GM06990 (cell line): ENCODE measurements around the gene ALG1L2.
"Not testable (repeated sequence)": the region's sequence is repeated elsewhere in the genome, so short reads cannot be mapped to it uniquely, and the experiment has no call there.

Experiments
- DNase-seq: peaks from one replicate; pipeline ENCODE4 v3.0.0-alpha.2; 2011; ENCODE audit not compliant: insufficient read length; ENCODE audit errors: extremely low read depth
- H3K27me3 ChIP-seq: replicated peaks from 2 replicates; pipeline ENCODE4 v1.6.0; 2011; ENCODE audit warnings: low read length; ENCODE audit not compliant: control insufficient read depth, insufficient read depth
- H3K36me3 ChIP-seq: 2 replicates; pipeline ENCODE4 v1.5.1; 2011; ENCODE audit warnings: low read length; ENCODE audit not compliant: control insufficient read depth, insufficient read depth
- H3K4me3 ChIP-seq: replicated peaks from 2 replicates; pipeline ENCODE4 v1.5.1; 2011; ENCODE audit warnings: low read depth, mild to moderate bottlenecking, control low read depth, low read length
- CTCF ChIP-seq: IDR thresholded peaks from 2 replicates; pipeline ENCODE4 v1.5.1; 2011; ENCODE audit warnings: low read length, control low read depth, mild to moderate bottlenecking, inconsistent platforms; ENCODE audit not compliant: insufficient read depth, poor library complexity, severe bottlenecking

Gene ALG1L2

GRCh38 chr3:130059162-130059561 is 22.5 kb upstream of the ALG1L2 start:
- DNase-seq, H3K36me3 ChIP-seq, H3K27me3 ChIP-seq, H3K4me3 ChIP-seq: not testable (repeated sequence)

GRCh38 chr3:130073582-130073981 is 8.0 kb upstream of the ALG1L2 start:
- TF ChIP-seq CTCF: no peak
- H3K27me3 ChIP-seq: no peaks in the 10 kb centered on the region
- DNase-seq: no peak

GRCh38 chr3:130077636-130078035 is 4.0 kb upstream of the ALG1L2 start:
- DNase-seq: no peak
- Histone ChIP-seq H3K4me3 (no peak overlapping the region), H3K27me3 (no peaks in the 10 kb centered on the region), H3K36me3 (no peaks in the 10 kb centered on the region)
- TF ChIP-seq CTCF: no peak

More at GRCh38 chr3:130073582-130073981, 8.0 kb upstream of the ALG1L2 start:
- H3K4me3 ChIP-seq: no peak overlapping the region
- no peaks in the 10 kb centered on the region for H3K36me3 ChIP-seq

- not testable (repeated sequence) for H3K4me3 ChIP-seq, DNase-seq, H3K27me3 ChIP-seq, H3K36me3 ChIP-seq
These were observed 1.9 kb downstream of the ALG1L2 start for GRCh38 chr3:130083363-130084090.

- H3K36me3 ChIP-seq: no peaks in the 10 kb centered on the region
- TF ChIP-seq CTCF: no peak
These were observed 2.9 kb downstream of the ALG1L2 start for GRCh38 chr3:130084436-130084980.

GRCh38 chr3:130085881-130086280 is 4.2 kb downstream of the ALG1L2 start:
- TF ChIP-seq CTCF: no peak
- Histone ChIP-seq H3K36me3 (no peaks in the 10 kb centered on the region), H3K27me3 (no peaks in the 10 kb centered on the region), H3K4me3 (no peak overlapping the region)
- no peak for DNase-seq

More at GRCh38 chr3:130084436-130084980, 2.9 kb downstream of the ALG1L2 start:
- no peak overlapping the region for H3K4me3 ChIP-seq
- DNase-seq: no peak
- H3K27me3 ChIP-seq: no peaks in the 10 kb centered on the region

GRCh38 chr3:130086628-130087027 is 5.0 kb downstream of the ALG1L2 start:
- DNase-seq, H3K27me3 ChIP-seq, H3K4me3 ChIP-seq, H3K36me3 ChIP-seq: not testable (repeated sequence)
